GM18867 (cell line): Measurements from ENCODE around the gene CLK1.

Experiments used
- ATAC-seq: cut with Tn5 transposase; IDR thresholded peaks from one replicate; pipeline ENCODE4 v1.9.1; 2021; ENCODE audit warnings: mild to moderate bottlenecking, moderate library complexity; ENCODE audit not compliant: unreplicated experiment

CLK1 gene

GRCh38 chr2:200811333-200812121 is 52.9 kb downstream of the CLK1 start, which contains the start of gene BZW1:
TSS of gene BZW1 (plus strand) at chr2:200811910. CDS start at chr2:200813218, 1,308 bp downstream.
- ATAC-seq, result peak; percentile 80

- no peak for ATAC-seq
These were observed 53.5 kb downstream of the CLK1 start for GRCh38 chr2:200810998-200811332.

- no peak for ATAC-seq
These were observed 54.0 kb downstream of the CLK1 start for GRCh38 chr2:200810252-200810997.

GRCh38 chr2:200809506-200810251 is 54.8 kb downstream of the CLK1 start:
- no peak for ATAC-seq
